NOMO-1 treated with DMSO at 0.1 percent for 48 hours (cell line): Measurements from ENCODE around the gene SIX3.

Experiments used
- DNase-seq: peaks from one replicate; lab custom pipeline; 2025; ENCODE audit not compliant: unreplicated experiment; lab: John Stamatoyannopoulos, UW

SIX3 gene

DNA sequence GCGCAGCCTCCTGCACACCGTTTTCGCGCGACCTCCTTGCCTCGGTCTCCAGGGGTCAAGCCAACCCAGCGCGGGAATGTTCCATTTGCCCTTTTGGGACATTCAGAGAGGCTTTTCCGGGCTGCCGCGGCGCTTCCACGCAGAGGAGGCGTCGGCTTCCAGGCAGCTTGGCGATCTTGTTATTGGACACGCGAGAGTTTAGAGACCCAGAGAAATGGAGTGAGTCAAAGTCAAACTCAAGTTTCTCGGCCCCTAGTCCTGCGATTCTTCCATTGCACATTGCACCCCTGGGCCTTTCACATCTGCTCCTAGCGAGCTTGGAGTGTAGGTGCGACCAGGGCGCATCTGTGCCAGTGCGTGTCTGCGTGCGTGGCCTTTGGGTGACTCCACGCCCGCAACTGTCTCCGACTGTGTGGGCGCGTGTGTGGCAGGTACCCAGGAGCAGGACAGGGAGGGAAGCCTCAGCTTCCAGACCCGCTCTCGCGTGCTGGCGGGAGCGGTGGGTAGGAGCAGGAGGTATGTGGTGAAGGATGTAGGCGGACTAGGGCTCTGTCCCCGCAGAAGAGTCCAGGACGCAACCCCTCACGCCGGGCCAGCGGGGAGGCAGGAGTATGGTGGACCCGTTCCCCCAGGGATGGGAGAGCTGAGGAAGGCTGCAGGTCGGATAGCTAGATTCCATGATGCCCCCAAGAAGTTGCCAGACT, 13.5 kb downstream of the SIX3 start:
- DNase-seq = no peak

- peak; percentile 49 for DNase-seq
Observed at GRCh38 chr2:44955593-44956392, 14.3 kb downstream of the SIX3 start.

GRCh38 chr2:44956843-44957242, 15.3 kb downstream of the SIX3 start:
- no peak for DNase-seq

- DNase-seq = no peak
Observed at GRCh38 chr2:44957656-44958327, 16.3 kb downstream of the SIX3 start.

- no peak for DNase-seq
Observed at GRCh38 chr2:44959855-44960254, 18.4 kb downstream of the SIX3 start.

DNA sequence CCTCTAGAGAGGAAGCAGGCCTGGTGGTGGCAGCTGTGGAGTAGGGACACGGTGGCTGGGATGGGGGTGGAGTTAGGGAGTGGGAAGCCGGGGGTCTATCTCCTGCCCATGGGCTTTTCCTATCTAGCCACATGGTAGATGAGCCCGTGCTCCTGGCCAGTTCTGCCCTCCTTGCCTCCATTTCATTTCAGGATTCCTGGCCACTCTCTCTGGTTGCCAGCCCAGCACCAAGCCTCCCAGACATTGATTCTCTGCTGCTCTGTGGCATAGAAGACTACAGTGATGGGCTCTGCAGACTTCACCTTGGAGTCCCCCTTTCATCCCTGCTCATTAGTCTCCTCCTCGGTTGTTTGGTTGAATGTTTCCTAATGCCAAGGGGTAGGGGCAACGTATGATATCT, 19.4 kb downstream of the SIX3 start:
- DNase-seq = no peak

- DNase-seq = no peak
Observed at GRCh38 chr2:44962176-44962695, 20.7 kb downstream of the SIX3 start.

DNA sequence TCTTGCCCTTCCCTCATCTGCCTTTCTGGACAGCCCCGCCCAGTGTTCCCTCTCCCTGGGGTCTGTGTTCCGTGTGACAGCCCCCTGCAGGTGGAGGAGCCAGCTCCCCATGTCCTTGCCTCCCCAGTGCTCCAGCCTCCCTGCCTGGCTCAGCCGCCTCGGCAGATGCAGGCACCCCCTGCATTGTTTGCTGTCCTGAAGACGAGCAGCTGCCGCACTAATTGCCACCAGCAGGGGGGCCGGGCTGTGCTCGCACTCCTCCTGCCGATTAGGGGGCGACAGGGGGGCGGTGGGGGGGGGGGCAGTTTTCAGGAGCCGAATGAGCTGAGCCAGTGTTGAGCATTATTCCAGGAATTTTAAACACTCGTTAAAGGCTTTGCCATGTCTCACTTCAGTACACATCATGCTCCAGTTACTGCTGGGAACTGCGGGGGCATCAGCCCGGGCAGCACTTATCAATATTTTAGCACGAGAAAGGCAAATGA, 23.3 kb downstream of the SIX3 start:
- DNase-seq = no peak

- no peak for DNase-seq
Observed at GRCh38 chr2:44965684-44966083, 24.2 kb downstream of the SIX3 start.

- DNase-seq = no peak
Observed at GRCh38 chr2:44967056-44967455, 25.6 kb downstream of the SIX3 start.

- DNase-seq = no peak
Observed at GRCh38 chr2:44967727-44968432, 26.4 kb downstream of the SIX3 start.

DNA sequence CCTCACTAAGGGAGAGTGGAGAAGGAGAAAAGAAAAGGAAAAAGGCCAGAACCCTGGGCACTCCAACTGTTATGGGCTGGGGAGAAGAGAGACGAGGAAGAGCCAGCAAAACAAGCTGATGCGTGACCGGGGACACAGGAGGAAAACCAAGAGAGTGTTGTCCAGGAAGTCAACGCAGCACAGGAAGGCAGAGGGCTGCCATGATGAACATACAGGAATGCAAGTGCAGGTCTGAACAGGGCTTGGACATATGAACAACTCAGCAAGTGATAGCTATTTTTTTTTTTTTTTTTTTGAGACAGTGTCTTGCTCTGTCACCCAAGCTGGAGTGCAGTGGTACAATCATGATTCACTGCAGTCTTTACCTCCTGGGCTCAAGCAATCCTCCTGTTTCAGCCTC, 28.4 kb downstream of the SIX3 start:
- DNase-seq = no peak

DNA sequence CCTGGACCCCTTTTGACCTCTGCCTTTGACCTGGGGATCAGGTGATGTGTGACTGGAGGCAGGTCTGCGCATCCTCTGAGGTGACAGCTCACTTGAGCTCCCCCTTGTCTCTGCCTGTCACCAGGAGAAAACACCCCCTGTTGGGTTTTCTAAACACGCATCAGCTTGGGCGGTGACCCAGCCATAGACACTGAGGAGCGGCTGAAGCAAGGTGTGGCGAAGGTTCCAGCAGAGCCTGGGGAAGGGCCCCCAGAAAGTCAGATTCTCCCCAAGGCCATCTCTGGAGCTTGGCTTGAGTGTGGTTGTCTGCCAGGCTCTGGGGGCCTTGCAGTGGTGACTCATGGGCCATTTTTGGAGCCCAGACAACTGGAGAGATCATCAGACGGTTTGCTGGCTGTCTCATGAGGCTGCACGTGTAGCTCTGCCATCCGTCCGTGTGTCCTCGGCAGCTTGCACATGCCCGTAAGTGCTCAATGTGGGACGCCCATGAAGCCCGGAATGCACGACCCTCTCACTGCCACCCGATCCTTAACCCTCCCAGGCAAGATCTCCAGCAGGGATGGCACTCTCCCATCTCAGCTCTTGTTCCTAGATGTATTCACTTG, 29.4 kb downstream of the SIX3 start:
- DNase-seq = no peak

- no peak for DNase-seq
Observed at GRCh38 chr2:44972771-44973535, 31.5 kb downstream of the SIX3 start.

GRCh38 chr2:44974064-44974715, 32.7 kb downstream of the SIX3 start:
- no peak for DNase-seq

- DNase-seq = no peak
Observed at GRCh38 chr2:44975571-44976450, 34.3 kb downstream of the SIX3 start.

GRCh38 chr2:44979581-44979980, 38.1 kb downstream of the SIX3 start:
- DNase-seq = no peak
